B cell (primary cell): ENCODE measurements around the gene ACAN.

ENCODE experiments used
- EZH2 ChIP-seq: IDR thresholded peaks from 2 replicates; pipeline ENCODE4 v1.6.1; 2012; ENCODE audit warnings: borderline replicate concordance, low read depth, mild to moderate bottlenecking, moderate library complexity, low read length; ENCODE audit not compliant: insufficient read depth, poor library complexity, severe bottlenecking
- TF ChIP-seq, protein P1 (sequence below): fragments of 200-600 bp; IDR thresholded peaks from one replicate; pipeline ENCODE4 v1.8.0; 2022; ENCODE audit warnings: antibody characterized with exemption, mild to moderate bottlenecking

DNA sequence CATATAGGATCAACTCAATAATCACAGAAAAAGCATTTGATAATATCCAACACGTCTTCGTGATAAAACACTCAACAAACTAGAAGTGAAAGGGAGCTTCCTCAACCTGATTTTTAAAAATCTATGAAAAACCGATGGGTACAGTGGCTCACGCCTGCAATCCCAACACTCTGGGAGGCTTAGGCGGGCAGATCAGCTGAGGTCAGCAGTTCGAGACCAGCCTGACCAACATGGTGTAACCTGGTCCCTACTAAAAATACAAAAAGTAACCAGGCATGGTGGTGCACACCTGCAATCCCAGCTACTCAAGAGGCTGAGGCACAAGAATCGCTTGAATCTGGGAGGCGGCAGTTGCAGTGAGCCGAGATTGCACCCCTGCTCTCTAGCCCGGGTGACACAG lies 112.1 kb downstream of the ACAN start:
- TF ChIP-seq, protein P1, sequence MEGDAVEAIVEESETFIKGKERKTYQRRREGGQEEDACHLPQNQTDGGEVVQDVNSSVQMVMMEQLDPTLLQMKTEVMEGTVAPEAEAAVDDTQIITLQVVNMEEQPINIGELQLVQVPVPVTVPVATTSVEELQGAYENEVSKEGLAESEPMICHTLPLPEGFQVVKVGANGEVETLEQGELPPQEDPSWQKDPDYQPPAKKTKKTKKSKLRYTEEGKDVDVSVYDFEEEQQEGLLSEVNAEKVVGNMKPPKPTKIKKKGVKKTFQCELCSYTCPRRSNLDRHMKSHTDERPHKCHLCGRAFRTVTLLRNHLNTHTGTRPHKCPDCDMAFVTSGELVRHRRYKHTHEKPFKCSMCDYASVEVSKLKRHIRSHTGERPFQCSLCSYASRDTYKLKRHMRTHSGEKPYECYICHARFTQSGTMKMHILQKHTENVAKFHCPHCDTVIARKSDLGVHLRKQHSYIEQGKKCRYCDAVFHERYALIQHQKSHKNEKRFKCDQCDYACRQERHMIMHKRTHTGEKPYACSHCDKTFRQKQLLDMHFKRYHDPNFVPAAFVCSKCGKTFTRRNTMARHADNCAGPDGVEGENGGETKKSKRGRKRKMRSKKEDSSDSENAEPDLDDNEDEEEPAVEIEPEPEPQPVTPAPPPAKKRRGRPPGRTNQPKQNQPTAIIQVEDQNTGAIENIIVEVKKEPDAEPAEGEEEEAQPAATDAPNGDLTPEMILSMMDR = no peak
- TF ChIP-seq EZH2 = no peak
